Measurements from ENCODE around the gene ACER2. TPM values are rescaled to one million over a fixed set of nuclear protein-coding genes. Genes with fewer than 3 reads are reported as not detected.

ACER2 gene
- total RNA-seq, 3 donors from 2014 or later (not counting 1 experiment from before 2014, with no cell fraction given), result 0.61 to 1.3 (median 1.2) TPM

GRCh38 chr9:19485193-19485592 lies 76.4 kb downstream of the ACER2 start:
- ATAC-seq (no peak), DNase-seq (no peak)
- Mint-ChIP-seq H3K9me3 (no peaks in the 10 kb centered on the region), H3K4me1 (no peaks in the 10 kb centered on the region), H3K27ac (no peak overlapping the region), H3K27me3 (ENCODE audit: low read depth in 2 of 2) (peaks cover 12 to 23% of the 10 kb centered on the region in 2 donors), H3K4me3 (no peak overlapping the region), H3K36me3 (no peaks in the 10 kb centered on the region)
- 86% methylated on average over 2 of the region's 2 CpGs for WGBS (ENCODE audit: insufficient coverage)
- TF ChIP-seq CTCF (IDR thresholded peaks at IDR 0.05), result no peak
- Histone ChIP-seq H3K36me3 (ENCODE audit: control insufficient read depth, insufficient read depth, low read length) (no peaks in the 10 kb centered on the region), H3K27ac (ENCODE audit: low read length) (no peak overlapping the region), H3K4me3 (ENCODE audit: low read length) (no peak overlapping the region), H3K9me3 (ENCODE audit: control insufficient read depth, insufficient read depth, low read length) (no peaks in the 10 kb centered on the region), H3K4me1 (ENCODE audit: control insufficient read depth, insufficient read depth, low read length) (no peaks in the 10 kb centered on the region), H3K27me3 (ENCODE audit: control insufficient read depth, insufficient read depth, low read length) (no peaks in the 10 kb centered on the region)
- intact Hi-C loops (cut with micrococcal nuclease), result no loop called here

GRCh38 chr9:19486803-19487202 lies 78.0 kb downstream of the ACER2 start:
- no CpG with 5 or more reads among the region's 3 CpGs for WGBS (ENCODE audit: insufficient coverage)

GRCh38 chr9:19488721-19489120 lies 79.9 kb downstream of the ACER2 start:
- Histone ChIP-seq H3K27ac (ENCODE audit: low read length) (no peak overlapping the region), H3K36me3 (ENCODE audit: control insufficient read depth, insufficient read depth, low read length) (no peaks in the 10 kb centered on the region), H3K27me3 (ENCODE audit: control insufficient read depth, insufficient read depth, low read length) (no peaks in the 10 kb centered on the region), H3K4me1 (ENCODE audit: control insufficient read depth, insufficient read depth, low read length) (peaks cover 4% of the 10 kb centered on the region), H3K4me3 (ENCODE audit: low read length) (no peak overlapping the region), H3K9me3 (ENCODE audit: control insufficient read depth, insufficient read depth, low read length) (no peaks in the 10 kb centered on the region)
- peaks cover under 1 to 18% of the 10 kb centered on the region in 2 donors for H3K27me3 Mint-ChIP-seq (ENCODE audit: low read depth in 2 of 2)
- no peak overlapping the region for H3K27ac Mint-ChIP-seq
- H3K36me3 Mint-ChIP-seq, result no peaks in the 10 kb centered on the region
- intact Hi-C loops (cut with micrococcal nuclease), result no loop called here
- H3K9me3 Mint-ChIP-seq, result no peaks in the 10 kb centered on the region
- no peak for DNase-seq
- TF ChIP-seq CTCF (IDR thresholded peaks at IDR 0.05), result no peak
- no peak overlapping the region for H3K4me3 Mint-ChIP-seq
- no peak for ATAC-seq
- H3K4me1 Mint-ChIP-seq, result peaks cover 8 to 10% of the 10 kb centered on the region in 2 donors
- 62% methylated on average over 2 of the region's 2 CpGs for WGBS (ENCODE audit: insufficient coverage)

More at GRCh38 chr9:19486803-19487202, 78.0 kb downstream of the ACER2 start:
- Mint-ChIP-seq H3K9me3 (no peaks in the 10 kb centered on the region), H3K27me3 (ENCODE audit: low read depth in 2 of 2) (peaks cover 11 to 23% of the 10 kb centered on the region in 2 donors), H3K27ac (no peak overlapping the region), H3K4me1 (no peaks in the 10 kb centered on the region), H3K4me3 (no peak overlapping the region), H3K36me3 (no peaks in the 10 kb centered on the region)
- Histone ChIP-seq H3K9me3 (ENCODE audit: control insufficient read depth, insufficient read depth, low read length) (no peaks in the 10 kb centered on the region), H3K4me1 (ENCODE audit: control insufficient read depth, insufficient read depth, low read length) (no peaks in the 10 kb centered on the region), H3K27me3 (ENCODE audit: control insufficient read depth, insufficient read depth, low read length) (no peaks in the 10 kb centered on the region), H3K4me3 (ENCODE audit: low read length) (no peak overlapping the region), H3K27ac (ENCODE audit: low read length) (no peak overlapping the region), H3K36me3 (ENCODE audit: control insufficient read depth, insufficient read depth, low read length) (no peaks in the 10 kb centered on the region)
- DNase-seq, result no peak
- ATAC-seq, result no peak
- TF ChIP-seq CTCF (IDR thresholded peaks at IDR 0.05), result no peak
- intact Hi-C loops (cut with micrococcal nuclease), result no loop called here

- Histone ChIP-seq H3K27ac (ENCODE audit: low read length) (no peak overlapping the region), H3K36me3 (ENCODE audit: control insufficient read depth, insufficient read depth, low read length) (no peaks in the 10 kb centered on the region), H3K9me3 (ENCODE audit: control insufficient read depth, insufficient read depth, low read length) (no peaks in the 10 kb centered on the region), H3K27me3 (ENCODE audit: control insufficient read depth, insufficient read depth, low read length) (no peaks in the 10 kb centered on the region), H3K4me1 (ENCODE audit: control insufficient read depth, insufficient read depth, low read length) (peaks cover 4% of the 10 kb centered on the region), H3K4me3 (ENCODE audit: low read length) (no peak overlapping the region)
- DNase-seq (no peak), ATAC-seq (no peak)
- peaks cover 0 to 22% of the 10 kb centered on the region in 2 donors for H3K27me3 Mint-ChIP-seq (ENCODE audit: low read depth in 2 of 2)
- H3K9me3 Mint-ChIP-seq, result no peaks in the 10 kb centered on the region
- intact Hi-C loops (cut with micrococcal nuclease), result loop anchor here (10.0 kb wide), 1 partner anchor 1455 kb away; no protein-coding TSS in a partner anchor
- 85% methylated on average over 8 of the region's 8 CpGs for WGBS (ENCODE audit: insufficient coverage)
- no peak overlapping the region for H3K4me3 Mint-ChIP-seq
- peaks cover 9 to 10% of the 10 kb centered on the region in 2 donors for H3K4me1 Mint-ChIP-seq
- no peak for TF ChIP-seq CTCF (IDR thresholded peaks at IDR 0.05)
- H3K27ac Mint-ChIP-seq, result no peak overlapping the region
- no peaks in the 10 kb centered on the region for H3K36me3 Mint-ChIP-seq
Observed at GRCh38 chr9:19490269-19490668, 81.5 kb downstream of the ACER2 start.
